ENCODE results near the gene ARPIN.
A peak's percentile ranks its signal among the peaks of the same experiment; 100 is the strongest.
"Not testable (repeated sequence)": the region's sequence is repeated elsewhere in the genome, so short reads cannot be mapped to it uniquely, and the experiment has no call there.

ARPIN gene

DNA sequence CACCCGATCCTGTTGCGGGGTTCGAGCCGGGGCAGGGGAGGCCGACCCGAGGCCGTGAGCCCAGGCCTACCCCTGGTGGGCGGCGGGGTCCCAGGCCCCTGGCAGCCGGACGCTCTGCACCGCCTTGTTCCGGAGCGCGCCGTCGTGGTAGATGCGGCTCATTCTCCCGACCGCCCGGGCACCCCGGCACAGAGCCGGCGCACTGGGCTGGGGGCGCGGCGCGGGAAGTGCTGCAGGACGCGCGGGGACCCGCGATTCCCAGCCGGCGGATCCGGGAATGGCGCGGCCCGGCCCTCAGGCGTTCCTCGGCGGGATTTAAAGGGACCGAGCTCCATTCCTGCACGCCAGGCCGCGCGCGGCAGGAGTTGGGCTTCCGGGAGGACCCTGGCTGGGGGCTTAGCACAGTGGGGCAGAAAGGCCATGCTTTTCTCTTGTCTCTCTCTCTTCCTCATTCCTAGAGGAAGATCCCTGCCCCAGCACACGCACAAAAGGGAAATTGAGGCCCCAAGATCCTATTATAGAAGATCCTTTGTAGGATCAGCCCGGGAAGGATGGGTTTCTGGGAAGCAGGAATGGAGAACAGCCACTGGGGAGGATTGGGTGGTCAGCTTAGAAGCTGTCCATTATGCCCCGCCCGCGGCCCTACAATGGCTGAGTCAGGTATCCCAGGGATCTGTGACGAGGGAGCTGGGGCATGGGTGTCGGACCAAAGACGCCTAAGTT lies at the start of gene ARPIN:
TSS of gene ARPIN (minus strand) at position 279 of the 723 bp plus-strand sequence. CDS start at position 162, 117 bp downstream.
- H3K4me3 ChIP-seq (ENCODE audit: control insufficient read depth, low read depth, low read length), result peak within 1 kb of the TSS; percentile 89
- DNase-seq (ENCODE audit: low read depth), result no peak
- no peak for TF ChIP-seq CTCF (IDR thresholded peaks at IDR 0.05; ENCODE audit: control insufficient read depth, insufficient read depth, low read depth, low read length, missing control alignments)

DNA sequence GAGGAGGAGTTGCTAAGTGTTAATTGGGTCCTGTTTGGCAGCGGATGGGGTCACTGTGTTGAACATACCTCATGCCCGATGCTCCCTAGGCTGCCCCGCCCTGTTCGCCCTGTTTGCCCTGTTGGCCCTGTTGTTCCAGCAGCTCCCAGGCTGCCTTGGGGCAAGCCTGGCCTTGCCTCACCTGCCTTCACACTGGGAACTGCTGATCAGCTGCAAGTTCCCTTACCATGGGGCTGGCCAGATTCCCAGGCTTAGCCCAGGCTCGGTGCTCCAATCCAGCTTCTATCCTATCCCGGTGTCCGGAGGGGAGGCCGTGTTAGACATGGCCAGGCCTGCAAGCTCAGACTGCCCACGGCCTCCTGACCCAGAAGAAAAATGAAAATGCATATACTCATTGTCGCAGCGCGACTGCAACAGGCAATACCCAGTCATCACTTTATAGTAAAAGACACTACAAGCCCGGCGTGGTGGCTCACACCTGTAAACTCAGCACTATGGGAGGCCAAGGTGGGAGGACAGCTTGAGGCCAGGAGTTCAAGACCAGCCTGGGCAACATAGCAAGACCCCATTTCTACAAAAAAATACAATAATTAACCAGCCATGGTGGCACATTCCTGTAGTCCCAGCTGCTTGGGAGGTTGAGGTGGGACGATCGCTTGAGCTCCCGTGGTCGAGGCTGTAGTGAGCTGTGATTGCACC lies 45.5 kb upstream of the ARPIN start:
- no peak overlapping the region for H3K4me3 ChIP-seq (ENCODE audit: control insufficient read depth, low read depth, low read length)
- no peak for DNase-seq (ENCODE audit: low read depth)
- no peak for TF ChIP-seq CTCF (IDR thresholded peaks at IDR 0.05; ENCODE audit: control insufficient read depth, insufficient read depth, low read depth, low read length, missing control alignments)

DNA sequence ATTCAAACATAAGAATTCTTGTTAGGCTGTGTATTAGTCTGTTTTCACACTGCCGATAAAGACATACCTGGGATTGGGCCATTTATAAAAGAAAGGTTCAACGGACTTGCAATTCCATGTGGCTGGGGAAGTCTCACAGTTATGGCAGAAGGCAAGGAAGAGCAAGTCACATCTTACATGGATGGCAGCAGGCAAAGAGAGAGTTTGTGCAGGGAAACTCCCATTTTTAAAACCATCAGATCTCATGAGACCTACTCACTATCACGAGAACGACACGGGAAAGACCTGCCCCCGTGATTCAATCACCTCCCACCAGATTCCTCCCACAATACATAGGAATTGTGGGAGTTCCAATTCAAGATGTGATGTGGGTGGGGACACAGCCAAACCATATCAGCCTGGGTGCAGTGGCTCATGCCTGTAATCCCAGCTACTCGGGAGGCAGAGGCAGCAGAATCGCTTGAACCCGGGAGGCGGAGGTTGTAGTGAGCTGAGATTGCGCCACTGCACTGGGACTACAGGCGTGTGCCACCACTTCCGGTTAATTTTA lies 42.8 kb upstream of the ARPIN start:
- DNase-seq (ENCODE audit: low read depth); H3K4me3 ChIP-seq (ENCODE audit: control insufficient read depth, low read depth, low read length): not testable (repeated sequence)

DNA sequence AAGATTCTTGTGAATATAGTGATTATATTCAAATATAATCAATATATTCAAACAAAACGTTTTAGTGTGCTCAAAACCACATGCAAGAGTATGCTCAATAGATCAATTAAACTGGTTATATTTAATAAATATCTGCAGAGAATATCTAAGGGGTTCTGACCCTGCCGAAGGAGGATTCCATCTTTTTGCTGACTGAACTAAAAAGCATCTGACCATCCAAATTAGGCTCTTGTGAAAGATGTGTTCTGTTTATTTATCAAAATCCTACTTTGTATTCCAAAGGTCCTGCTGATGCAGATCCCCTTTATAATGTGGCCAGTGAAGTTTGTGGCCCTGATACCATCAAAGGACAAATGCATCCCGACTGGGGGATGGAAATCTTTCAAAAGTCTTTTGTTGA lies 41.8 kb upstream of the ARPIN start:
- H3K4me3 ChIP-seq (ENCODE audit: control insufficient read depth, low read depth, low read length), result no peak overlapping the region
- no peak for TF ChIP-seq CTCF (IDR thresholded peaks at IDR 0.05; ENCODE audit: control insufficient read depth, insufficient read depth, low read depth, low read length, missing control alignments)
- no peak for DNase-seq (ENCODE audit: low read depth)

- no peak for DNase-seq (ENCODE audit: low read depth)
- H3K4me3 ChIP-seq (ENCODE audit: control insufficient read depth, low read depth, low read length), result no peak overlapping the region
- TF ChIP-seq CTCF (IDR thresholded peaks at IDR 0.05; ENCODE audit: control insufficient read depth, insufficient read depth, low read depth, low read length, missing control alignments), result no peak
Measured at GRCh38 chr15:89948796-89949195, 36.0 kb upstream of the ARPIN start.

GRCh38 chr15:89947385-89947784 lies 34.6 kb upstream of the ARPIN start:
- no peak for DNase-seq (ENCODE audit: low read depth)
- no peak overlapping the region for H3K4me3 ChIP-seq (ENCODE audit: control insufficient read depth, low read depth, low read length)
- no peak for TF ChIP-seq CTCF (IDR thresholded peaks at IDR 0.05; ENCODE audit: control insufficient read depth, insufficient read depth, low read depth, low read length, missing control alignments)

- TF ChIP-seq CTCF (IDR thresholded peaks at IDR 0.05; ENCODE audit: control insufficient read depth, insufficient read depth, low read depth, low read length, missing control alignments), result no peak
- no peak overlapping the region for H3K4me3 ChIP-seq (ENCODE audit: control insufficient read depth, low read depth, low read length)
Measured at GRCh38 chr15:89946681-89947299, 34.0 kb upstream of the ARPIN start.

GRCh38 chr15:89943721-89944120 lies 31.0 kb upstream of the ARPIN start:
- not testable (repeated sequence) for DNase-seq (ENCODE audit: low read depth); H3K4me3 ChIP-seq (ENCODE audit: control insufficient read depth, low read depth, low read length)

More at GRCh38 chr15:89946681-89947299, 34.0 kb upstream of the ARPIN start:
- DNase-seq (ENCODE audit: low read depth), result no peak
